GM23338 (cell line): ENCODE data around the gene SLC30A3. TPM values are rescaled to one million over a fixed set of nuclear protein-coding genes. Genes with fewer than 3 reads are reported as not detected.

Source experiments
- ATAC-seq: fragments of 200-7000 bp; cut with Tn5 transposase; 3 replicates; pipeline ENCODE4 v1.9.1; 2020
- DNase-seq: peaks from one replicate; pipeline ENCODE4 v3.0.0-alpha.2; 2015; ENCODE audit warnings: low spot score
- H2AFZ ChIP-seq: fragments of 200-600 bp; sonication (generic); 2 replicates; pipeline ENCODE4 v1.8.0; 2016; ENCODE audit warnings: antibody characterized with exemption, mild to moderate bottlenecking, moderate library complexity
- H3F3A ChIP-seq: fragments of 200-600 bp; sonication (generic); replicated peaks from 2 replicates; pipeline ENCODE4 v1.8.0; 2017; ENCODE audit warnings: antibody characterized with exemption, mixed run types, low read depth
- H3K27ac ChIP-seq: fragments of 200-600 bp; sonication (generic); 2 replicates; pipeline ENCODE4 v1.6.1; 2016; ENCODE audit warnings: low read depth
- H3K27me3 ChIP-seq: fragments of 200-600 bp; sonication (generic); 2 replicates; pipeline ENCODE4 v1.8.0; 2016; ENCODE audit warnings: mild to moderate bottlenecking, mixed run types, moderate library complexity; ENCODE audit not compliant: insufficient read depth
- H3K36me3 ChIP-seq: fragments of 200-600 bp; sonication (generic); 2 replicates; pipeline ENCODE4 v1.8.0; 2016; ENCODE audit warnings: mild to moderate bottlenecking; ENCODE audit not compliant: insufficient read depth
- H3K4me1 ChIP-seq: fragments of 200-600 bp; sonication (generic); 2 replicates; pipeline ENCODE4 v1.8.0; 2016; ENCODE audit warnings: mild to moderate bottlenecking, moderate library complexity; ENCODE audit not compliant: insufficient read depth
- H3K4me2 ChIP-seq: fragments of 200-600 bp; sonication (generic); 2 replicates; pipeline ENCODE4 v1.7.1; 2017; ENCODE audit warnings: mixed run types
- H3K4me3 ChIP-seq: fragments of 200-600 bp; sonication (generic); 2 replicates; pipeline ENCODE4 v1.6.1; 2016; ENCODE audit warnings: mixed run types
- H3K79me2 ChIP-seq: fragments of 200-600 bp; sonication (generic); replicated peaks from 2 replicates; pipeline ENCODE4 v1.8.0; 2017; ENCODE audit warnings: mild to moderate bottlenecking; ENCODE audit not compliant: insufficient read depth
- H3K9me2 ChIP-seq: fragments of 200-600 bp; sonication (generic); 2 replicates; pipeline ENCODE4 v1.8.0; 2017; ENCODE audit not compliant: insufficient read depth
- H4K20me1 ChIP-seq: fragments of 200-600 bp; sonication (generic); replicated peaks from 2 replicates; pipeline ENCODE4 v1.8.0; 2017; ENCODE audit warnings: mild to moderate bottlenecking; ENCODE audit not compliant: insufficient read depth
- H3K27ac Mint-ChIP-seq: 2 replicates; pipeline ENCODE4 v1.8.0; 2020; ENCODE audit warnings: inconsistent platforms, mild to moderate bottlenecking, moderate library complexity, mixed read lengths
- H3K27me3 Mint-ChIP-seq: 3 replicates; pipeline ENCODE4 v1.8.0; 2022; ENCODE audit warnings: low read depth, mild to moderate bottlenecking, moderate library complexity, mixed read lengths, inconsistent platforms; ENCODE audit not compliant: insufficient read depth, poor library complexity
- H3K36me3 Mint-ChIP-seq: 3 replicates; pipeline ENCODE4 v1.8.0; 2021; ENCODE audit warnings: low read depth, mild to moderate bottlenecking, inconsistent platforms, moderate library complexity, mixed read lengths
- H3K4me1 Mint-ChIP-seq: 3 replicates; pipeline ENCODE4 v1.8.0; 2020; ENCODE audit warnings: mild to moderate bottlenecking, inconsistent platforms, mixed read lengths
- H3K4me3 Mint-ChIP-seq: 3 replicates; pipeline ENCODE4 v1.8.0; 2021; ENCODE audit warnings: moderate library complexity, mild to moderate bottlenecking, inconsistent platforms, mixed read lengths
- H3K9me3 Mint-ChIP-seq: 3 replicates; pipeline ENCODE4 v1.8.0; 2020; ENCODE audit warnings: moderate library complexity, mild to moderate bottlenecking, inconsistent platforms, mixed read lengths
- CREB1 ChIP-seq: fragments of 250-450 bp; sonication (Bioruptor Pico); IDR thresholded peaks from 2 replicates; pipeline ENCODE4 v1.5.0; 2020; ENCODE audit warnings: low read depth, mild to moderate bottlenecking, moderate library complexity
- CTCF ChIP-seq, 2 experiments: fragments of 200-600 bp in 1 of 2; sonication (generic) in 1 of 2; conservative IDR thresholded peaks; 2 replicates each; pipeline versions ENCODE4 v1.5.1 to v1.6.1; 2016 to 2017; ENCODE audit warnings: antibody characterized with exemption in 2 of 2, low read depth in 2 of 2, mild to moderate bottlenecking in 2 of 2, moderate library complexity in 1 of 2
- ETS1 ChIP-seq: IDR thresholded peaks from 2 replicates; pipeline ENCODE4 v1.6.1; 2016; ENCODE audit warnings: antibody characterized with exemption
- POLR2AphosphoS5 ChIP-seq: IDR thresholded peaks from 2 replicates; pipeline ENCODE4 v1.6.1; 2016; ENCODE audit warnings: antibody characterized with exemption, low read depth
- ZNF114 ChIP-seq: fragments of 250-450 bp; sonication (Bioruptor Pico); IDR thresholded peaks from 2 replicates; pipeline ENCODE4 v1.5.0; 2020; ENCODE audit warnings: mild to moderate bottlenecking, moderate library complexity
- ZNF331 ChIP-seq: fragments of 250-450 bp; sonication (Bioruptor Pico); IDR thresholded peaks from 2 replicates; pipeline ENCODE4 v1.5.0; 2020; ENCODE audit warnings: low read depth, mild to moderate bottlenecking, moderate library complexity
- ZNF462 ChIP-seq: fragments of 250-450 bp; sonication (Bioruptor Pico); IDR thresholded peaks from 2 replicates; pipeline ENCODE4 v1.5.0; 2020; ENCODE audit warnings: mild to moderate bottlenecking, moderate library complexity
- polyA plus RNA-seq: library from polyadenylated mRNA; unstranded; fragments of >200 nt; fragmentation: Nextera tagmentation; extraction: Ambion mirVana; gene quantifications from 2 replicates; pipeline ENCODE4 v1.2.1, GENCODE V29; 2016
- total RNA-seq: library from RNA; depleted of rRNA; stranded (reverse); fragments of >200 nt; shearing (Covaris generic); gene quantifications from 2 replicates; pipeline ENCODE4 v1.2.3, GENCODE V29; 2014

SLC30A3 gene
- total and polyA plus RNA-seq, 2 experiments from 2014 or later: 4.1 to 8.3 TPM

- TF ChIP-seq ZNF462 (CRISPR knock-in tag) (no peak), ETS1 (no peak), ZNF114 (CRISPR knock-in tag) (no peak), CREB1 (no peak), POLR2AphosphoS5 (no peak), ZNF331 (CRISPR knock-in tag) (no peak)
These were observed 47.9 kb downstream of the SLC30A3 start (continued) for GRCh38 chr2:27214941-27215340.

- H3K9me2 ChIP-seq: no peaks in the 10 kb centered on the region
- H2AFZ ChIP-seq: peak overlapping the region; percentile 49; the same call in 1 of the 2 replicates
- H3F3A ChIP-seq: peaks cover 10% of the 10 kb centered on the region; the same call in 1 of the 2 replicates
- H3K27ac ChIP-seq: peak overlapping the region; percentile 99
- Mint-ChIP-seq H3K4me3 (peak overlapping the region; percentile 94), H3K4me1 (peaks cover 35% of the 10 kb centered on the region), H3K9me3 (no peaks in the 10 kb centered on the region; the same call in 2 of the 3 replicates), H3K36me3 (peaks cover 59% of the 10 kb centered on the region), H3K27me3 (peaks cover 5% of the 10 kb centered on the region), H3K27ac (peak overlapping the region; percentile 99)
- ATAC-seq (peak; percentile 0; the same call in 1 of the 3 replicates), DNase-seq (peak; percentile 41)
- H3K27me3 ChIP-seq: no peaks in the 10 kb centered on the region
- peaks cover 14% of the 10 kb centered on the region; the same call in 1 of the 2 replicates for H4K20me1 ChIP-seq
- H3K79me2 ChIP-seq: peaks cover 37% of the 10 kb centered on the region
- peaks cover 20% of the 10 kb centered on the region for H3K36me3 ChIP-seq
- H3K4me1 ChIP-seq: peaks cover 10% of the 10 kb centered on the region
- peak overlapping the region; percentile 92 for H3K4me3 ChIP-seq
- peak overlapping the region; percentile 98 for H3K4me2 ChIP-seq
- TF ChIP-seq CTCF (conservative IDR thresholded peaks at IDR 0.05; ENCODE audit: low read depth in 2 of 2): no peak
- no peak for TF ChIP-seq ZNF331 (CRISPR knock-in tag)
- TF ChIP-seq CREB1: no peak
- TF ChIP-seq ZNF114 (CRISPR knock-in tag): no peak
These were observed 50.0 kb downstream of the SLC30A3 start for GRCh38 chr2:27212626-27213471.
